ENCODE measurements around the gene SPATA46. TPM values are rescaled to one million over a fixed set of nuclear protein-coding genes. Genes with fewer than 3 reads are reported as not detected.
"Not testable (repeated sequence)": the region's sequence is repeated elsewhere in the genome, so short reads cannot be mapped to it uniquely, and the experiment has no call there.

The SPATA46 gene
- total RNA-seq, result not detected
- long read RNA-seq, result 0 reads

DNA sequence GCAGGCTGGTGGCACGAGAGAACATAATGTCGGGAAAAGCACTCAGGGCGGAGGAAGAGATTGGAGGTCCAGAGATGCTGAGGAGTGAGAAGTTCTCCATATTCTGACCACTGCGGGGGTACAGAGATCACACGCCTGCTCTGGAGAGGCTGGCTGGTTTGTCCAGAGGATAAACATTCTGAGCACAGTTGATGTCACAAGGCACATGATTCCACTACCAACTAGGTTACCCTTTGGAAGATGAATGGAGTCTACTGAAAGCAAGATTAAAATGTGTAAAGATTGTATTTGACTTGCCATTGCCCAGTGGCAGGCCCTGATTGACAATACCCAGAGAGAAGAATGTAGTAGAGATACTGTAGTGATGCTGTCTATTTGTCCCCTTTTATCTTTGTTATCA, at the start of gene SPATA46:
TSS of gene SPATA46 (minus strand) at position 164 of the 400 bp plus-strand sequence. CDS start at position 100, 64 bp downstream.
- DNase-seq, result no peak

GRCh38 chr1:162422662-162423375, 46.2 kb upstream of the SPATA46 start:
- Histone ChIP-seq H3K27me3 (ENCODE audit: low read depth) (peaks cover 6% of the 10 kb centered on the region), H3K36me3 (no peaks in the 10 kb centered on the region), H3K27ac (replicated peaks) (no peak overlapping the region), H3K4me3 (no peak overlapping the region), H3K4me1 (no peaks in the 10 kb centered on the region), H3K9me3 (replicated peaks) (no peaks in the 10 kb centered on the region)
- intact Hi-C loops (cut with micrococcal nuclease), result no loop called here
- TF ChIP-seq, protein P1, sequence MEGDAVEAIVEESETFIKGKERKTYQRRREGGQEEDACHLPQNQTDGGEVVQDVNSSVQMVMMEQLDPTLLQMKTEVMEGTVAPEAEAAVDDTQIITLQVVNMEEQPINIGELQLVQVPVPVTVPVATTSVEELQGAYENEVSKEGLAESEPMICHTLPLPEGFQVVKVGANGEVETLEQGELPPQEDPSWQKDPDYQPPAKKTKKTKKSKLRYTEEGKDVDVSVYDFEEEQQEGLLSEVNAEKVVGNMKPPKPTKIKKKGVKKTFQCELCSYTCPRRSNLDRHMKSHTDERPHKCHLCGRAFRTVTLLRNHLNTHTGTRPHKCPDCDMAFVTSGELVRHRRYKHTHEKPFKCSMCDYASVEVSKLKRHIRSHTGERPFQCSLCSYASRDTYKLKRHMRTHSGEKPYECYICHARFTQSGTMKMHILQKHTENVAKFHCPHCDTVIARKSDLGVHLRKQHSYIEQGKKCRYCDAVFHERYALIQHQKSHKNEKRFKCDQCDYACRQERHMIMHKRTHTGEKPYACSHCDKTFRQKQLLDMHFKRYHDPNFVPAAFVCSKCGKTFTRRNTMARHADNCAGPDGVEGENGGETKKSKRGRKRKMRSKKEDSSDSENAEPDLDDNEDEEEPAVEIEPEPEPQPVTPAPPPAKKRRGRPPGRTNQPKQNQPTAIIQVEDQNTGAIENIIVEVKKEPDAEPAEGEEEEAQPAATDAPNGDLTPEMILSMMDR (IDR thresholded peaks at IDR 0.05; ENCODE audit: borderline replicate concordance), result no peak
- DNase-seq, result no peak

More for the DNA sequence above, at the start of gene SPATA46:
- H3K4me1 ChIP-seq, result peaks cover 5% of the 10 kb centered on the region
- no peaks in the 10 kb centered on the region for H3K9me3 ChIP-seq (replicated peaks)
- intact Hi-C loops (cut with micrococcal nuclease), result no loop called here
- H3K36me3 ChIP-seq, result no peaks in the 10 kb centered on the region
- no peak within 1 kb of the TSS for H3K4me3 ChIP-seq
- TF ChIP-seq, protein P1 (IDR thresholded peaks at IDR 0.05; ENCODE audit: borderline replicate concordance), result no peak
- H3K27ac ChIP-seq (replicated peaks), result no peak within 1 kb of the TSS
- no peaks in the 10 kb centered on the region for H3K27me3 ChIP-seq (ENCODE audit: low read depth)

DNA sequence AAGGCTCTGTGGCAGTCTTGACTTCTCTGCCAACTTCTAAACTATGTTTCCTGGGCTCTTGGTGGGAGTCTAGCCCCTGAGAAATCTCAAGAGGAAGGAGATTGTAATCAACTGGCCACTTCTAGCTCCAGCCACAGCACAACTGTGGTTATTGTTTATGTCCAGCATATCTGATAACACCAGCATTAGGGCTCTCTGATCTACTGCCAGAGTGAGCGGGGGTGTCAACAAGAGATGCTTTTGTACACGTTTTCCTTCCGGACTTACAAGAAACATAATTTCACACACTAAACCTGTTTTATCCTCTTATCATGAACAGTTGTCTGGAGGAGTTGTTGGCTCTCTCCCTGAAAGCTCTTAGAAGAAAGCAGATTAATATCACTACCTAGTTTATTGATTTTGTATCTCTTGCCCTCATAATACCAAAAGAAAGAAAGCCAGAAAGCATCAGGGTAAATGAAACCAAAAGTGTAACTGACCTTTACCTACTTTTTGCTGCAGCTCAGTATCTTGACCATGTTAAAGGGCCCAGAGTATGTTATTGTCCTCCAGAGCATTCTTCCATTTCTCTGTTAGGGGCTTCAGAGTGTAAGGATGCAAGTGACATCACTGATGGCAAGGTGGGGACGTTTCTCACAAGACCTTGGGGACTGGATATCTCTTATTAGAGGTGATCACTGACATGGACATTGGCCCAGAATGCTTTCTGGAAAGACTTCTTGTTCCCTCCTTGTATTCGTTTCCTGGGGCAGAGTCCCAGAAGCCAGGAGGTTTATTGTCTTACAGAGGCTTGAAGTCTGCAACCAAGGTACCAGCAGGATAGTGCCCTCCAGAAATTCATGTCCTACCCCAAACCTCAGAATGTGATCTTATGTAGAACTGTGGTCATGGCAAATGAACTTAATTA, 44.9 kb upstream of the SPATA46 start:
- peaks cover 6% of the 10 kb centered on the region for H3K27me3 ChIP-seq (ENCODE audit: low read depth)
- no peak for DNase-seq
- TF ChIP-seq, protein P1 (IDR thresholded peaks at IDR 0.05; ENCODE audit: borderline replicate concordance), result no peak
- H3K27ac ChIP-seq (replicated peaks), result no peak overlapping the region
- no peaks in the 10 kb centered on the region for H3K4me1 ChIP-seq
- no peaks in the 10 kb centered on the region for H3K9me3 ChIP-seq (replicated peaks)
- intact Hi-C loops (cut with micrococcal nuclease), result no loop called here
- no peaks in the 10 kb centered on the region for H3K36me3 ChIP-seq
- no peak overlapping the region for H3K4me3 ChIP-seq

DNA sequence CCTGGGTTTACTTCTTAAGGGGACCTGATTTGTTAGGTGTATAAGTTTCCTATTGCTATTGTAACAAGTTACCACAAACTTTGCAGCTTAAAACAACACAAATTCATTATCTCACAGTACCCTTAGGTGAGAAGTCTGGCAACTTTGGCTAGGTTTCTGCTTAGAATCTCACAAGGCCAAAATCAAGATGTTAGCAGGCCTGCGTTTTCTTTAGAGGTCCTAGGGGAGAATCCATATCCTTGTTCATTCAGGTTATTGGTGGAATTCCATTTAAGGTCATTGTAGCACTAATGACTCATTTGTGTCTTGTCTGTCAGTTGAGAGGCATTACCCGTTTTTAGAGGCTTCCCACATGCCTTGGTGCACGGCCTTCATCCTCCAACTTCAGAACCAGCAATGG, 43.5 kb upstream of the SPATA46 start:
- no peak for DNase-seq
- Histone ChIP-seq H3K27ac (replicated peaks) (no peak overlapping the region), H3K36me3 (no peaks in the 10 kb centered on the region), H3K4me1 (no peaks in the 10 kb centered on the region), H3K27me3 (ENCODE audit: low read depth) (peaks cover 7% of the 10 kb centered on the region), H3K4me3 (no peak overlapping the region), H3K9me3 (replicated peaks) (peaks cover under 1% of the 10 kb centered on the region)
- intact Hi-C loops (cut with micrococcal nuclease), result no loop called here
- TF ChIP-seq, protein P1 (IDR thresholded peaks at IDR 0.05; ENCODE audit: borderline replicate concordance), result no peak

- H3K36me3 ChIP-seq; H3K9me3 ChIP-seq (replicated peaks); H3K27ac ChIP-seq (replicated peaks); H3K4me1 ChIP-seq; DNase-seq; H3K4me3 ChIP-seq; intact Hi-C loops (cut with micrococcal nuclease): not testable (repeated sequence)
- peaks cover 12% of the 10 kb centered on the region for H3K27me3 ChIP-seq (ENCODE audit: low read depth)
Measured at GRCh38 chr1:162419450-162419931, 42.8 kb upstream of the SPATA46 start.

DNA sequence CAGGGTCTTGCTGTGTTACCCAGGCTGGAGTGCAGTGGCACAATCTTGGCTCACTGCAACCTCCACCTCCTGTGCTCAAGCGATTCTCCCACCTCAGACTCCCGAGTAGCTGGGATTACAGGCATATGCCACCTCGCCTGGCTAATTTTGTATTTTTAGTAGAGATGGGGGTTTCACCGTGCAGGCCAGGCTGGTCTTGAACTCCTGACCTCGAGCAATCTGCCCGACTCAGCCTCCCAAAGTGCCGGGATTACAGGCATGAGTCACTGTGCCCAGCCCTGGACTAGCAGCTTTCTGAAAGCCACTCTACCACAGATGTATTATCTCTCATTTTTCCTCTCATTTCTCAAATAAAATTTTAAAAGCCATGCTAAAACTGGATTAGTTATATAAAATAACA, 41.9 kb upstream of the SPATA46 start:
- H3K9me3 ChIP-seq (replicated peaks); intact Hi-C loops (cut with micrococcal nuclease); H3K27ac ChIP-seq (replicated peaks): not testable (repeated sequence)

More for the DNA sequence above, 41.9 kb upstream of the SPATA46 start:
- H3K36me3 ChIP-seq, H3K4me3 ChIP-seq, H3K4me1 ChIP-seq, DNase-seq: not testable (repeated sequence)
- H3K27me3 ChIP-seq (ENCODE audit: low read depth), result peaks cover 12% of the 10 kb centered on the region

All from left ventricle myocardium inferior (tissue), 1 donor.